GM19099 (cell line): ENCODE measurements around the gene PARL.

Source experiments
- POLR2A ChIP-seq: IDR thresholded peaks from 3 replicates; pipeline ENCODE4 v1.6.1; 2011; ENCODE audit warnings: low read depth; ENCODE audit not compliant: insufficient read length; ENCODE audit errors: extremely low read depth

Gene PARL

GRCh38 chr3:183801601-183802000, 83.1 kb downstream of the PARL start:
- TF ChIP-seq POLR2A: no peak

- no peak for TF ChIP-seq POLR2A
Measured at GRCh38 chr3:183800243-183800863, 84.3 kb downstream of the PARL start.

GRCh38 chr3:183799461-183799860, 85.2 kb downstream of the PARL start:
- no peak for TF ChIP-seq POLR2A

GRCh38 chr3:183797996-183798395, 86.7 kb downstream of the PARL start:
- TF ChIP-seq POLR2A: no peak

- no peak for TF ChIP-seq POLR2A
Measured at GRCh38 chr3:183796372-183796771, 88.3 kb downstream of the PARL start.

- TF ChIP-seq POLR2A: no peak
Measured at GRCh38 chr3:183794452-183794851, 90.2 kb downstream of the PARL start.

- TF ChIP-seq POLR2A: no peak
Measured at GRCh38 chr3:183792976-183793375, 91.7 kb downstream of the PARL start.

- TF ChIP-seq POLR2A: no peak
Measured at GRCh38 chr3:183790700-183791099, 94.0 kb downstream of the PARL start.

- no peak for TF ChIP-seq POLR2A
Measured at GRCh38 chr3:183789826-183790225, 94.9 kb downstream of the PARL start.

GRCh38 chr3:183782576-183783276, 102.0 kb downstream of the PARL start:
- TF ChIP-seq POLR2A: no peak

- no peak for TF ChIP-seq POLR2A
Measured at GRCh38 chr3:183781246-183781645, 103.4 kb downstream of the PARL start.

GRCh38 chr3:183779896-183780465, 104.7 kb downstream of the PARL start:
- no peak for TF ChIP-seq POLR2A
